Endodermal cell (in vitro differentiated cells): ENCODE results near the gene GSPT2. TPM values are rescaled to one million over a fixed set of nuclear protein-coding genes. Genes with fewer than 3 reads are reported as not detected.
"Not testable (repeated sequence)": the region's sequence is repeated elsewhere in the genome, so short reads cannot be mapped to it uniquely, and the experiment has no call there.

Experiments used
- DNase-seq: peaks from one replicate; pipeline ENCODE4 v3.0.0-alpha.2; 2017
- H3K27ac ChIP-seq: 2 replicates; pipeline ENCODE4 v1.5.1; 2013; ENCODE audit warnings: mild to moderate bottlenecking, low read depth, low read length, moderate library complexity
- H3K27me3 ChIP-seq: 2 replicates; pipeline ENCODE4 v1.6.1; 2013; ENCODE audit warnings: mild to moderate bottlenecking, low read length, moderate library complexity; ENCODE audit not compliant: insufficient read depth, control insufficient read depth, poor library complexity, severe bottlenecking
- H3K36me3 ChIP-seq: 2 replicates; pipeline ENCODE4 v1.7.0; 2013; ENCODE audit warnings: mild to moderate bottlenecking, low read length, moderate library complexity; ENCODE audit not compliant: control insufficient read depth, insufficient read depth
- H3K4me1 ChIP-seq: one replicate; pipeline ENCODE4 v1.7.0; 2013; ENCODE audit warnings: low read length; ENCODE audit not compliant: control insufficient read depth, insufficient read depth
- H3K4me3 ChIP-seq: 2 replicates; pipeline ENCODE4 v1.5.1; 2013; ENCODE audit warnings: mild to moderate bottlenecking, low read length, moderate library complexity
- H3K9ac ChIP-seq: 2 replicates; pipeline ENCODE4 v1.6.1; 2013; ENCODE audit warnings: mild to moderate bottlenecking, low read length, moderate library complexity; ENCODE audit not compliant: poor library complexity, severe bottlenecking; ENCODE audit errors: extremely low read depth
- H3K9me3 ChIP-seq: 2 replicates; pipeline ENCODE4 v1.6.1; 2013; ENCODE audit warnings: mild to moderate bottlenecking, low read length, moderate library complexity; ENCODE audit not compliant: control insufficient read depth
- H3K27ac Mint-ChIP-seq: 2 replicates; pipeline ENCODE4 v1.8.0; 2020; ENCODE audit warnings: mixed read lengths
- H3K27me3 Mint-ChIP-seq: 2 replicates; pipeline ENCODE4 v1.8.0; 2021; ENCODE audit warnings: mild to moderate bottlenecking, mixed read lengths; ENCODE audit not compliant: insufficient read depth
- H3K36me3 Mint-ChIP-seq: 2 replicates; pipeline ENCODE4 v1.8.0; 2020; ENCODE audit warnings: low read depth, mixed read lengths
- H3K4me1 Mint-ChIP-seq: 2 replicates; pipeline ENCODE4 v1.8.0; 2020; ENCODE audit warnings: mixed read lengths
- H3K4me3 Mint-ChIP-seq: 2 replicates; pipeline ENCODE4 v1.8.0; 2020; ENCODE audit warnings: mild to moderate bottlenecking, moderate library complexity, mixed read lengths
- H3K9me3 Mint-ChIP-seq: 2 replicates; pipeline ENCODE4 v1.8.0; 2020; ENCODE audit warnings: mild to moderate bottlenecking, mixed read lengths
- WGBS, 2 experiments: methylation state at CpG; one replicate each; pipeline versions ENCODE4 v1.1.5 to v1.1.7; 2013; ENCODE audit warnings: missing lambda C conversion rate in 2 of 2, mixed read lengths in 1 of 2; ENCODE audit not compliant: insufficient coverage in 1 of 2, insufficient read length in 1 of 2; 5-methylcytosine and 5-hydroxymethylcytosine counted together
- long read RNA-seq, 4 experiments: library from polyadenylated mRNA in 2 of 4; library from RNA in 1 of 4; library from capped mRNA in 1 of 4; stranded (forward) in 3 of 4; unstranded in 1 of 4; transcript quantifications; one replicate each; pipeline ENCODE4 v2.0.0, GENCODE V29; 2020 to 2021; ENCODE audit warnings: inconsistent platforms in 1 of 4
- polyA plus RNA-seq, 2 experiments: library from polyadenylated mRNA; stranded (reverse); fragments of 50-300 nt; gene quantifications; one replicate each; pipeline ENCODE4 v1.2.3, GENCODE V29; 2013
- total RNA-seq, 2 donors: library from RNA; stranded (reverse); fragmentation: NEBNext Ultra II Directional in 1 of 2; extraction: Animal tissue kit (Norgen Biotek cat#: 25700) in 1 of 2; gene quantifications; 2 replicates in 1 of 2; 3 replicates in 1 of 2; pipeline ENCODE4 v1.2.1, GENCODE V29; 2021
- TF ChIP-seq, protein P1 (sequence below): fragments of 200-600 bp; sonication (generic); conservative IDR thresholded peaks from 2 replicates; pipeline ENCODE4 v1.5.0; 2021; ENCODE audit warnings: antibody characterized with exemption, mild to moderate bottlenecking

GSPT2 gene
- 10 to 100 TPM; 21.3 to 22.5 TPM for total RNA-seq
- polyA plus RNA-seq (2013, experiment 1 of 2): 23.4 TPM
- polyA plus RNA-seq (2013, experiment 2 of 2): 20.4 TPM
- long read RNA-seq, experiment 1, transcript GSPT2-201 (1 exons, 2,802 nt): major isoform, 17 of 17 reads
- long read RNA-seq, experiment 1, partial matches to known transcripts: 0 of 17 reads
- long read RNA-seq, experiment 1, other reads (novel, unspliced or antisense): 0 of 17 reads
- long read RNA-seq, experiment 2, transcript GSPT2-201 (1 exons, 2,802 nt): major isoform, 38 of 38 reads
- long read RNA-seq, experiment 2, partial matches to known transcripts: 0 of 38 reads
- long read RNA-seq, experiment 2, other reads (novel, unspliced or antisense): 0 of 38 reads
- long read RNA-seq, experiment 3, transcript GSPT2-201 (1 exons, 2,802 nt): major isoform, 73 of 74 reads
- long read RNA-seq, experiment 3, partial matches to known transcripts: 0 of 74 reads
- long read RNA-seq, experiment 3, other reads (novel, unspliced or antisense): 1 of 74 reads
- long read RNA-seq, experiment 4, transcript GSPT2-201 (1 exons, 2,802 nt): major isoform, 24 of 24 reads
- long read RNA-seq, experiment 4, partial matches to known transcripts: 0 of 24 reads
- long read RNA-seq, experiment 4, other reads (novel, unspliced or antisense): 0 of 24 reads

DNA sequence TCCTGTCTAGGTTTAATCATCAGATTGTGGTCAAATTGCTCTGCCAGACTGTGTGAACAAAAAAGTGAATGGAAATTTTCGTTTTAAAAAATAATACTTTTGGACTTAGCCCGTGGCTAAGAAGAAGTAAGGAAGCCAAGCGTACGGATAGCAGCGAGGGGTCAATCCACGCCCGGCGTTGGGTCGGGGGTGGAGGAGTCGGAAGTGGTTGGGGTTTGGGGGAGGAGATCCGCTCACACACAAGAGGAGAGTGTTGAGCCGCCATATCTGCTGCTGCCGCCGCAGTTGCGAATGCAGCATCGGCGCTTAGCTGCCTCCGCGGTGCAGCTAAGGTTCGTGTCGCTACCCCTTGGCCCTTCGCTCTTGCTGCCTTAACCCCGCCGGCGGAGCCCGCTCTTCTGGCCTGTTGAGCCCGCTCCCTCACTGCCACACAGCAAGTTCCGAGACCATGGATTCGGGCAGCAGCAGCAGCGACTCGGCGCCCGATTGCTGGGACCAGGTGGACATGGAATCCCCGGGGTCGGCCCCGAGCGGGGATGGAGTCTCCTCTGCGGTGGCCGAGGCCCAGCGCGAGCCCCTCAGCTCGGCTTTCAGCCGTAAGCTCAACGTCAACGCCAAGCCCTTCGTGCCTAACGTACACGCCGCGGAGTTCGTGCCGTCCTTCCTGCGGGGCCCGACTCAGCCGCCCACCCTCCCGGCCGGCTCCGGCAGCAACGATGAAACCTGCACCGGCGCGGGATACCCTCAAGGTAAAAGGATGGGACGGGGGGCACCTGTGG, at the start of gene GSPT2:
GSPT2 (plus strand) TSS at position 264 of the 779 bp plus-strand sequence; CDS start at position 449, 185 bp downstream.
- Mint-ChIP-seq H3K36me3 (peaks cover 14% of the 10 kb centered on the region), H3K4me1 (peaks cover 6% of the 10 kb centered on the region), H3K27ac (peak within 1 kb of the TSS; percentile 84), H3K9me3 (peaks cover 48% of the 10 kb centered on the region), H3K27me3 (no peaks in the 10 kb centered on the region), H3K4me3 (peak within 1 kb of the TSS; percentile 76)
- H3K27ac ChIP-seq: peak within 1 kb of the TSS; percentile 44
- peak within 1 kb of the TSS; percentile 85 for H3K4me3 ChIP-seq
- 0% methylated on average over 62 of the region's 63 CpGs; no CpG with 5 or more reads in 1 of the 2 experiments for whole genome bisulfite sequencing, 2 experiments
- DNase-seq: peak; percentile 79
- H3K9me3 ChIP-seq: no peaks in the 10 kb centered on the region
- no peaks in the 10 kb centered on the region for H3K36me3 ChIP-seq
- H3K9ac ChIP-seq: peak within 1 kb of the TSS; percentile 50
- no peaks in the 10 kb centered on the region for H3K4me1 ChIP-seq
- H3K27me3 ChIP-seq: no peaks in the 10 kb centered on the region
- TF ChIP-seq, protein P1, sequence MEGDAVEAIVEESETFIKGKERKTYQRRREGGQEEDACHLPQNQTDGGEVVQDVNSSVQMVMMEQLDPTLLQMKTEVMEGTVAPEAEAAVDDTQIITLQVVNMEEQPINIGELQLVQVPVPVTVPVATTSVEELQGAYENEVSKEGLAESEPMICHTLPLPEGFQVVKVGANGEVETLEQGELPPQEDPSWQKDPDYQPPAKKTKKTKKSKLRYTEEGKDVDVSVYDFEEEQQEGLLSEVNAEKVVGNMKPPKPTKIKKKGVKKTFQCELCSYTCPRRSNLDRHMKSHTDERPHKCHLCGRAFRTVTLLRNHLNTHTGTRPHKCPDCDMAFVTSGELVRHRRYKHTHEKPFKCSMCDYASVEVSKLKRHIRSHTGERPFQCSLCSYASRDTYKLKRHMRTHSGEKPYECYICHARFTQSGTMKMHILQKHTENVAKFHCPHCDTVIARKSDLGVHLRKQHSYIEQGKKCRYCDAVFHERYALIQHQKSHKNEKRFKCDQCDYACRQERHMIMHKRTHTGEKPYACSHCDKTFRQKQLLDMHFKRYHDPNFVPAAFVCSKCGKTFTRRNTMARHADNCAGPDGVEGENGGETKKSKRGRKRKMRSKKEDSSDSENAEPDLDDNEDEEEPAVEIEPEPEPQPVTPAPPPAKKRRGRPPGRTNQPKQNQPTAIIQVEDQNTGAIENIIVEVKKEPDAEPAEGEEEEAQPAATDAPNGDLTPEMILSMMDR: no peak

DNA sequence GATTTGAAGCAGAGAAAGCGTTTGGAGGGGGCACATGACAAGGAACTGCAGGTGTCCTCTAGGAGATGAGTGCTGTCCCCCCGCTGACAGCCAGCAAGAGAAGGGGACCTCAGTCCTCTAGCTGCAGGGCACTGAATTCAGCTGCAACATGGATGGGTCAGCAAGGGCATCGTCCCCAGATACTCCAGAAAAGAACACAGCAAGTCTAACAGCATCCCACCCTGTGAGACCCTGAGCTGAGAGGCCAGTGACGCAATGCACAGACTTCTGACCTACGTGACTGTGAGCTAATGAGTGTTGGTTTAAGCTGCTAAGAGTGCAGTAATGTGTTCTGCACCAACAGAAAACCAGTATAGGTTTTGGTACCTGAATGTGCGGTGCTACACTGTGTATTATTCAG, 49.0 kb upstream of the GSPT2 start:
- Mint-ChIP-seq H3K27me3 (no peaks in the 10 kb centered on the region), H3K9me3 (peaks cover 26% of the 10 kb centered on the region), H3K36me3 (no peaks in the 10 kb centered on the region), H3K4me3 (no peak overlapping the region), H3K4me1 (no peaks in the 10 kb centered on the region), H3K27ac (no peak overlapping the region)
- TF ChIP-seq, protein P1: no peak
- no peak overlapping the region for H3K9ac ChIP-seq
- no peak overlapping the region for H3K4me3 ChIP-seq
- no peak overlapping the region for H3K27ac ChIP-seq
- DNase-seq: peak; percentile 20
- H3K27me3 ChIP-seq: no peaks in the 10 kb centered on the region
- no peaks in the 10 kb centered on the region for H3K9me3 ChIP-seq
- H3K4me1 ChIP-seq: no peaks in the 10 kb centered on the region
- H3K36me3 ChIP-seq: no peaks in the 10 kb centered on the region
- 92% methylated on average over 6 of the region's 6 CpGs; no CpG with 5 or more reads in 1 of the 2 experiments for WGBS, 2 experiments

DNA sequence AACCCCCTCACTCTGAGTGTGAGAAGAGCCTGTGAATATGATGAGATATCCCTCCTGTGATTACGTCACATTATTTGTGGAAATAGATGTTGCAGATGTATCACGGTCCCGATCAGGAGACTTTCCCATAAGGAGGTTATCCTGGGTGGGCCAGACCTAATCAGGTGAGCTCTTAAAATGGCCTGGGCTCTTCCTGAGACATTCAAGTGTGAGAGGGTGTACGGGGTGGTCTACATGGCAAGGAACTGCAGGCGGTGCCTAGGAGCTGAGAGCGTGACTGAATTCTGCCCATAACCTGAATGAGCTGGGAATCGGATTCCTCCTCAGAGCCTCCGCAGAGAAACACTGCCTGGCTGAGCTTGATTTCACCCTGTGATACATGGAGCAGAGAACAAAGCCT, 45.8 kb upstream of the GSPT2 start:
- Mint-ChIP-seq H3K9me3 (peaks cover 26% of the 10 kb centered on the region), H3K27ac (no peak overlapping the region), H3K27me3 (no peaks in the 10 kb centered on the region), H3K4me3 (no peak overlapping the region), H3K36me3 (no peaks in the 10 kb centered on the region), H3K4me1 (no peaks in the 10 kb centered on the region)
- no peaks in the 10 kb centered on the region for H3K4me1 ChIP-seq
- no peaks in the 10 kb centered on the region for H3K27me3 ChIP-seq
- TF ChIP-seq, protein P1: no peak
- H3K9me3 ChIP-seq: no peaks in the 10 kb centered on the region
- H3K9ac ChIP-seq: no peak overlapping the region
- H3K4me3 ChIP-seq: no peak overlapping the region
- H3K36me3 ChIP-seq: no peaks in the 10 kb centered on the region
- H3K27ac ChIP-seq: no peak overlapping the region
- 93 to 94% methylated on average over 3 to 8 of the region's 8 CpGs for WGBS, 2 experiments
- no peak for DNase-seq

DNA sequence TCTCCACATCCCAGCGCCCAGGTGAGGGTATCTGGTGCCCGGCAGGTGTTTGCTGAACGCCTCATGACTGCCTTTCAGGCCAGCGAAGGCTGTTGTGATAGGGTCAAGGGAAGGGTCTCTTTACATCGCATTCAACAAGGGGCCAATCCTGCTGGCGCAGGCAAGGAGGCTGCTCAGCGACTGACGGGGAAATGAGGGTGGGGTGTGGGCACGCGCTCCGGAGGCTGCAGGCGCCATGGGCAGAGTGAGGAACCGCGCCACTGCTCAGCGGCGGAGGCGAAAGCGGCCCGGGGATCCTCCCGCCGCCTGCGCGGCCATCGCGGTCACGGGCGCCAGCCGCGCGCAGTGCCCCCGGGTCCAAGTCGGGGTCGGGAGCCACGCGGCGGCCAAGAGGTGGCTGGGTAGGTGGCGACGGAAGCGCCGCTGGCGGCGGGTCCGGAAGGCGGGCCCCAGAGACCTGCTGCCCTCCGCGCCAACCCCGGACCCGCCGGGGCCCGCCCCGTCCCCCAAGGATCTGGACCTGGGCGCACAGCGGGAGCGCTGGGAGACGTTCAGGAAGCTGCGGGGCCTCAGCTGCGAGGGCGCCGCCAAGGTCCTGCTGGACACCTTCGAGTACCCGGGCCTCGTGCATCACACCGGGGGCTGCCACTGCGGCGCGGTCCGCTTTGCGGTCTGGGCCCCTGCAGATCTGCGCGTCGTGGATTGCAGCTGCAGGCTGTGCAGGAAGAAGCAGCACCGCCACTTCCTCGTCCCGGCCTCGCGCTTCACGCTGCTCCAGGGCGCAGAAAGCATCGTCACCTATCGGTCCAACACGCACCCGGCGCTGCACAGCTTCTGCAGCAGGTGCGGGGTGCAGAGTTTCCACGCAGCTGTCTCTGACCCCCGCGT, 32.7 kb upstream of the GSPT2 start, which contains the start of gene CENPVL1:
CENPVL1 (plus strand) TSS at position 236 of the 888 bp plus-strand sequence; CDS start at position 236, 0 bp downstream.
- not testable (repeated sequence) for H3K27me3 Mint-ChIP-seq, H3K36me3 ChIP-seq, H3K4me3 Mint-ChIP-seq, H3K27ac Mint-ChIP-seq, H3K4me1 ChIP-seq, H3K4me3 ChIP-seq, H3K9me3 Mint-ChIP-seq, H3K9me3 ChIP-seq, H3K27me3 ChIP-seq, DNase-seq, H3K4me1 Mint-ChIP-seq, H3K9ac ChIP-seq, H3K27ac ChIP-seq, H3K36me3 Mint-ChIP-seq
- WGBS, 2 experiments: no CpG with 5 or more reads among the region's 87 CpGs
